Neuronal stem cell (in vitro differentiated cells): Measurements from ENCODE around the gene CFAP57.

ENCODE experiments used
- DNase-seq: peaks from one replicate; pipeline ENCODE4 v3.0.0-alpha.2; 2013; ENCODE audit warnings: low spot score
- H2AFZ ChIP-seq: one replicate; pipeline ENCODE4 v1.6.1; 2013; ENCODE audit warnings: mild to moderate bottlenecking, low read length, inconsistent platforms
- H2AK5ac ChIP-seq: 2 replicates; pipeline ENCODE4 v1.6.1; 2013; ENCODE audit warnings: low read depth, mild to moderate bottlenecking, inconsistent platforms, low read length, moderate library complexity, mixed read lengths
- H2BK120ac ChIP-seq: 2 replicates; pipeline ENCODE4 v1.6.1; 2013; ENCODE audit warnings: low read depth, mild to moderate bottlenecking, inconsistent platforms, low read length, moderate library complexity, mixed read lengths
- H2BK12ac ChIP-seq: one replicate; pipeline ENCODE4 v1.6.1; 2013; ENCODE audit warnings: low read length, inconsistent platforms
- H2BK15ac ChIP-seq: 2 replicates; pipeline ENCODE4 v1.6.1; 2013; ENCODE audit warnings: mild to moderate bottlenecking, low read length, inconsistent platforms, mixed read lengths
- H2BK5ac ChIP-seq: one replicate; pipeline ENCODE4 v1.6.1; 2013; ENCODE audit warnings: inconsistent platforms, mild to moderate bottlenecking, low read length, moderate library complexity
- H3K14ac ChIP-seq: one replicate; pipeline ENCODE4 v1.6.1; 2013; ENCODE audit warnings: low read length, inconsistent platforms
- H3K18ac ChIP-seq: 2 replicates; pipeline ENCODE4 v1.6.1; 2013; ENCODE audit warnings: low read length, inconsistent platforms
- H3K23ac ChIP-seq: 2 replicates; pipeline ENCODE4 v1.6.1; 2013; ENCODE audit warnings: low read depth, mild to moderate bottlenecking, mixed read lengths, low read length, inconsistent platforms; ENCODE audit not compliant: poor library complexity
- H3K27ac ChIP-seq: replicated peaks from 3 replicates; pipeline ENCODE4 v1.5.1; 2013; ENCODE audit warnings: low read length, inconsistent platforms
- H3K27me3 ChIP-seq, 3 experiments: 2 replicates each; pipeline ENCODE4 v1.6.1; 2013; ENCODE audit warnings: low read length in 3 of 3, mild to moderate bottlenecking in 2 of 3, inconsistent platforms in 1 of 3, low read depth in 1 of 3, mixed read lengths in 1 of 3, moderate library complexity in 1 of 3; ENCODE audit not compliant: control insufficient read depth in 3 of 3, insufficient read depth in 3 of 3
- H3K36me3 ChIP-seq, 2 donors: replicated peaks in 1 of 2; 2 replicates each; pipeline ENCODE4 v1.6.1; 2013; ENCODE audit warnings: low read length in 2 of 2; ENCODE audit not compliant: control insufficient read depth in 2 of 2, insufficient read depth in 2 of 2
- H3K4ac ChIP-seq: 2 replicates; pipeline ENCODE4 v1.6.1; 2013; ENCODE audit warnings: inconsistent platforms, mild to moderate bottlenecking, low read length, moderate library complexity
- H3K4me1 ChIP-seq, 2 donors: 1 replicate in 1 of 2; 2 replicates in 1 of 2; pipeline ENCODE4 v1.6.1; 2013; ENCODE audit warnings: low read length in 2 of 2, low read depth in 1 of 2; ENCODE audit not compliant: control insufficient read depth in 2 of 2, insufficient read depth in 1 of 2
- H3K4me2 ChIP-seq: one replicate; pipeline ENCODE4 v1.6.1; 2013; ENCODE audit warnings: mild to moderate bottlenecking, low read length, inconsistent platforms; ENCODE audit not compliant: insufficient read depth, poor library complexity, severe bottlenecking
- H3K4me3 ChIP-seq, 2 donors: 2 replicates each; pipeline ENCODE4 v1.5.1; 2013; ENCODE audit warnings: low read length in 2 of 2, mild to moderate bottlenecking in 2 of 2, inconsistent platforms in 1 of 2, moderate library complexity in 1 of 2
- H3K79me1 ChIP-seq: one replicate; pipeline ENCODE4 v1.6.1; 2013; ENCODE audit warnings: low read depth, mild to moderate bottlenecking, inconsistent platforms, low read length, moderate library complexity
- H3K9ac ChIP-seq: one replicate; pipeline ENCODE4 v1.6.1; 2013; ENCODE audit warnings: mild to moderate bottlenecking, low read depth, low read length, inconsistent platforms; ENCODE audit not compliant: poor library complexity
- H3K9me3 ChIP-seq, 2 donors: replicated peaks in 1 of 2; 2 replicates each; pipeline versions ENCODE3 to v1.6.1; 2013; ENCODE audit warnings: low read length in 2 of 2, mild to moderate bottlenecking in 2 of 2, inconsistent platforms in 1 of 2, low read depth in 1 of 2, mixed read lengths in 1 of 2, moderate library complexity in 1 of 2; ENCODE audit not compliant: control insufficient read depth in 2 of 2, insufficient read depth in 1 of 2
- H4K8ac ChIP-seq: one replicate; pipeline ENCODE4 v1.6.1; 2013; ENCODE audit warnings: low read depth, mild to moderate bottlenecking, inconsistent platforms, low read length, moderate library complexity
- H4K91ac ChIP-seq: one replicate; pipeline ENCODE4 v1.6.1; 2013; ENCODE audit warnings: low read length, low read depth, mild to moderate bottlenecking, inconsistent platforms; ENCODE audit not compliant: poor library complexity
- WGBS, 2 donors: extraction: QIAGEN DNeasy Blood & Tissue Kit; methylation state at CpG; one replicate each; pipeline ENCODE4 v1.1.7; 2013; ENCODE audit warnings: missing lambda C conversion rate in 2 of 2, mixed read lengths in 1 of 2; ENCODE audit not compliant: insufficient read length in 2 of 2, insufficient replicate concordance in 1 of 2; ENCODE audit errors: extremely low coverage in 2 of 2; 5-methylcytosine and 5-hydroxymethylcytosine counted together

Gene CFAP57

GRCh38 chr1:43171312-43171875 is 736 bp upstream of the CFAP57 start:
- WGBS, 2 donors = no CpG with 5 or more reads among the region's 17 CpGs
- no peak overlapping the region for H2BK120ac ChIP-seq
- peaks cover 0 to 6% of the 10 kb centered on the region in 2 donors for H3K4me1 ChIP-seq
- H3K36me3 ChIP-seq = peaks cover 17 to 46% of the 10 kb centered on the region in 2 donors
- H2BK5ac ChIP-seq = peak overlapping the region; percentile 40
- peaks cover 10% of the 10 kb centered on the region for H3K79me1 ChIP-seq
- H3K23ac ChIP-seq = peak overlapping the region; percentile 12
- no peaks in the 10 kb centered on the region for H3K9me3 ChIP-seq
- H3K18ac ChIP-seq = peak overlapping the region; percentile 38
- H3K14ac ChIP-seq = no peak overlapping the region
- H3K9ac ChIP-seq = peak overlapping the region; percentile 92
- peak overlapping the region; percentile 98 for H2AFZ ChIP-seq
- H3K4me3 ChIP-seq = peak overlapping the region; percentile 82 to 91
- peaks cover 0 to 2% (median 0%) of the 10 kb centered on the region in 3 experiments for H3K27me3 ChIP-seq
- no peak overlapping the region for H4K8ac ChIP-seq
- H2BK12ac ChIP-seq = no peak overlapping the region
- H4K91ac ChIP-seq = no peak overlapping the region
- H3K4ac ChIP-seq = no peak overlapping the region
- H2BK15ac ChIP-seq = no peak overlapping the region
- no peak for DNase-seq
- peak overlapping the region; percentile 96 for H3K4me2 ChIP-seq
- no peak overlapping the region for H2AK5ac ChIP-seq
- H3K27ac ChIP-seq = no peak overlapping the region

DNA sequence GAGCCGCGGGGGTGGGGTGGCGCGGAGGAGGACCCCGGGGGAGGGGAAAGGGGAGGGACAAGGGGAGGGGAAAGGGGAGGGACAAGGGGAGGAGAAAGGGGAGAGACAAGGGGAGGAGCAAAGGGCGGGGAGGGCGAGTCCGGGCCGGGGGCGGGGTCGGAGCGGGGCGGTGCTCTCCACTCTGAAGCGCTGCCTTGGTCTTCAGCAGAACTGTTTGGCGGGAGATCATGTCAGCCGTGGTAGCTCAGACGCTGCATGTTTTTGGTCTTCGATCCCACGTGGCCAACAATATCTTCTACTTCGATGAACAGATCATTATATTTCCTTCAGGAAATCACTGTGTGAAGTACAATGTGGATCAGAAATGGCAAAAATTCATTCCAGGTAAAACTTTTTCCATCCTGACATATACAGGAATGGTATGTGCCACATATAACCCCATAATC is 420 bp downstream of the CFAP57 start:
- Histone ChIP-seq H2BK120ac (no peak overlapping the region), H3K36me3 (peaks cover 10 to 35% of the 10 kb centered on the region in 2 donors), H3K9ac (no peak overlapping the region), H2AFZ (peak overlapping the region; percentile 98), H3K4me1 (peaks cover 2 to 8% of the 10 kb centered on the region in 2 donors), H3K27ac (no peak overlapping the region), H3K4ac (no peak overlapping the region), H2BK12ac (no peak overlapping the region), H2AK5ac (no peak overlapping the region), H2BK15ac (no peak overlapping the region), H4K8ac (no peak overlapping the region), H3K18ac (no peak overlapping the region), H3K27me3 (peaks cover 0 to 13% (median 0%) of the 10 kb centered on the region in 3 experiments), H3K23ac (no peak overlapping the region), H4K91ac (no peak overlapping the region), H3K79me1 (peaks cover 10% of the 10 kb centered on the region), H2BK5ac (no peak overlapping the region), H3K4me3 (peak overlapping the region; percentile 82 to 91), H3K9me3 (no peaks in the 10 kb centered on the region), H3K4me2 (peak overlapping the region; percentile 96), H3K14ac (no peak overlapping the region)
- WGBS, 2 donors = no CpG with 5 or more reads among the region's 20 CpGs
- peak; percentile 72 for DNase-seq

DNA sequence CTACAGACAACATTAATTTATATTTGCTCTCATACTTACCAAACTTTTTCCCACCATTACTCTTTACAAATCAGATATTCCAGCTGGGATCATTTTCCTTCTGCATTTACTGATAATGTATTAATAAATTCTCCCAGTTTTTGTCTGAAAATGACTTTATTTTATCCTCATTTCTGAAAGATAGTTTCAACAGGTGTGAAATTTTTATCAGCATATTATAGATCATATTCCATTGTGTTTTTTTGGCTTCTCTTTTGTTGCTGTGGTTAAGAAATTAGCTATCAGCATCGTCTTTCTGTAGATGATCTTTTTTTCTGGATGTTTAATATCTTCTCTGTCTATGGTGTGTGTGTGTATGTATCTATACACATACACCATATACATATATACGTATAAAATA is 2.7 kb downstream of the CFAP57 start:
- no peak for DNase-seq
- Histone ChIP-seq H3K23ac (no peak overlapping the region), H4K91ac (no peak overlapping the region), H2BK12ac (no peak overlapping the region), H3K18ac (no peak overlapping the region), H2AFZ (no peak overlapping the region), H3K14ac (no peak overlapping the region), H3K36me3 (peaks cover 0 to 11% of the 10 kb centered on the region in 2 donors), H2BK15ac (no peak overlapping the region), H3K4me1 (peaks cover 5 to 9% of the 10 kb centered on the region in 2 donors), H3K79me1 (peaks cover 10% of the 10 kb centered on the region), H3K27ac (no peak overlapping the region), H2AK5ac (no peak overlapping the region), H3K9me3 (no peaks in the 10 kb centered on the region), H3K4me3 (no peak overlapping the region), H2BK120ac (no peak overlapping the region), H4K8ac (no peak overlapping the region), H2BK5ac (no peak overlapping the region), H3K9ac (no peak overlapping the region), H3K4ac (no peak overlapping the region), H3K4me2 (no peak overlapping the region), H3K27me3 (peaks cover 0 to 16% (median 0%) of the 10 kb centered on the region in 3 experiments)
- no CpG with 5 or more reads among the region's 2 CpGs for WGBS, 2 donors

DNA sequence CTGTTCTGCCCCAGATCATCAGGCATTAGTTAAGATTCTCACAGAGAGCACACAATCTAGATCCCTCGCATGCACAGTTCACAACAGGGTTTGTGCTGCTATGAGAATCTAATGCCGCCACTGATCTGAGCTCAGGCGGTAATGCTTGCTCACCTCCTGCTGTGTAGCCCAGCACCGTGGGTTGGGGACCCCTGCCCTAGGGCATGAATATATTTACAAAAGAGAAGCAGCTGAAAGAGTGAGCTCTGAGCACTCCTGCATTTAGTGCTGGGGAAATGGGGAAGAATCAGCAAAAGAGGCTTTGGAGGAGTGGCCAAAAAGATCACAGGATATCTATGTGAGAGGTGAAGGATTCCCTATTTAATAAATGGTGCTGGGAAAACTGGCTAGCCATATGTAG is 5.6 kb downstream of the CFAP57 start:
- peak overlapping the region; percentile 25 for H2AFZ ChIP-seq

More for the DNA sequence above, 5.6 kb downstream of the CFAP57 start:
- Histone ChIP-seq H4K91ac (no peak overlapping the region), H3K4me2 (no peak overlapping the region), H4K8ac (no peak overlapping the region), H3K79me1 (no peaks in the 10 kb centered on the region), H3K9me3 (peaks cover 0 to 2% of the 10 kb centered on the region in 2 donors), H3K36me3 (no peaks in the 10 kb centered on the region), H3K27ac (no peak overlapping the region), H3K23ac (no peak overlapping the region), H3K4me1 (peaks cover 4 to 5% of the 10 kb centered on the region in 2 donors), H2AK5ac (no peak overlapping the region), H2BK5ac (no peak overlapping the region), H3K14ac (no peak overlapping the region), H2BK15ac (no peak overlapping the region), H3K18ac (no peak overlapping the region), H3K4ac (no peak overlapping the region), H2BK120ac (no peak overlapping the region), H3K9ac (no peak overlapping the region), H2BK12ac (no peak overlapping the region), H3K27me3 (peaks cover 0 to 19% (median 0%) of the 10 kb centered on the region in 3 experiments), H3K4me3 (no peak overlapping the region)
- no CpG with 5 or more reads among the region's 4 CpGs for WGBS, 2 donors
- no peak for DNase-seq
